Activated CD4-positive, alpha-beta T cell treated with anti-CD3 and anti-CD28 coated beads for 36 hours (primary cell): Measurements from ENCODE around the gene WNT7B. TPM values are rescaled to one million over a fixed set of nuclear protein-coding genes. Genes with fewer than 3 reads are reported as not detected.

ENCODE experiments used
- ATAC-seq: fragments of 200-7000 bp; cut with Tn5 transposase; one replicate; pipeline ENCODE4 v1.10.0; 2021; ENCODE audit warnings: mild to moderate bottlenecking, moderate library complexity
- CTCF ChIA-PET: fragments of 350-600 bp; sonication (Branson Sonifier 250); formaldehyde crosslinking; loops from one replicate; lab custom pipeline; 2021; ENCODE audit warnings: antibody characterized with exemption; lab: Charles Lee
- POLR2A ChIA-PET: fragments of 350-600 bp; sonication (Branson Sonifier 250); formaldehyde crosslinking; loops from one replicate; lab custom pipeline; 2021; ENCODE audit warnings: antibody characterized with exemption, inconsistent platforms; lab: Charles Lee
- DNase-seq: peaks from one replicate; pipeline ENCODE4 v3.0.0-alpha.2; 2020
- H3K27ac Mint-ChIP-seq: one replicate; pipeline ENCODE4 v1.8.0; 2021; ENCODE audit warnings: mixed read lengths
- H3K27me3 Mint-ChIP-seq: one replicate; pipeline ENCODE4 v1.8.0; 2021; ENCODE audit warnings: mixed read lengths
- H3K36me3 Mint-ChIP-seq: one replicate; pipeline ENCODE4 v1.8.0; 2021; ENCODE audit warnings: low read depth, mixed read lengths
- H3K4me1 Mint-ChIP-seq: one replicate; pipeline ENCODE4 v1.8.0; 2021; ENCODE audit warnings: mixed read lengths
- H3K4me3 Mint-ChIP-seq: one replicate; pipeline ENCODE4 v1.8.0; 2021; ENCODE audit warnings: mild to moderate bottlenecking, moderate library complexity, mixed read lengths
- H3K9me3 Mint-ChIP-seq: one replicate; pipeline ENCODE4 v1.8.0; 2021; ENCODE audit warnings: low read depth, mixed read lengths
- intact Hi-C, 2 experiments: fragments of 100-400 bp; cut with DNase I in 1 of 2; cut with micrococcal nuclease in 1 of 2; formaldehyde crosslinking; loops; one replicate each; pipeline versions ENCODE4 v1.14.2 to v1.15.1; 2022 to 2024; cut with DNase I, micrococcal nuclease
- total RNA-seq, 2 experiments: library from RNA; stranded (reverse); gene quantifications; one replicate each; pipeline ENCODE4 v1.2.3, GENCODE V29; 2021

WNT7B gene
- total RNA-seq, 2 experiments from 2014 or later = not detected

DNA sequence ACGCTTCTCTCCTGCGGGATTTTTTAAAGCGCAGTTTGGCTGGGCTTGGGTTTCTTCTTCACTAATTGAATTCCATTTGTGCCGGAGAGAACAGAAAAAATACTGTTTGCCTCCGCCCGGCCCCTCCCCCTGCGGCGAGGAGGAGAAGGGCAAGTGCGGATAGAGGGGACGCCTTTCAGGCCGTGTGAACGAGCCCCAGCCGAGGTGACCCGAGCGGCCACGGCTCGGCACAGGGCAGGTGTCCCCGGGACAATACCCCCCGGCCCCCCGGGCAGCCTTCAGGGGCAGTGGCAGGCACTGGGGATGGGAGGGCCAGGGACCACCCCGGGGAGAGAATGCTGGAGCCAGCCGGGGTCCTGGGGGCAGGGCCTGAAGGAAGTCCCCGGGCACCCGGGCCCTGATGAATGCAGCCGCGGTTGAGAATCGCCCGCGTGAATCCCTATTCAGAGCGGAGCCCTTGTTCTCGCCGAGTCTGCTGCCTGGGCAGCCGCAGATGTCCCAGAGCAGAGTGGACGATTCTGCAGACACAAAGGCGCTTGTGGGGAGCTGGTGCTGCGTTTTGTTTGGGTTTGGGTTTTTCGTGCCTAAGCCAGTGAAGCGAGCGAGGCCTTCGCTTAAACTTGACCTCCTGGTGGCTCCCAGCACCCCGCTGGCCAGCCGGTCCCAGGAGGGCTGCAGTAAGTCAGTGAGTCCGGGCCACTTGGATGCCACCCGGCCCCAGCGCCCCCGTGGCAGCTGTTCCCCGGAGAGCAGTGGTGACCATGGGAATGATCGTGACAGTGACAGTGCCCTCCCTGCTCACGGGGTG lies 96.0 kb downstream of the WNT7B start:
- intact Hi-C loops = no loop called here
- Mint-ChIP-seq H3K4me3 (no peak overlapping the region), H3K27ac (no peak overlapping the region), H3K36me3 (no peaks in the 10 kb centered on the region), H3K4me1 (no peaks in the 10 kb centered on the region), H3K27me3 (peaks cover 17% of the 10 kb centered on the region), H3K9me3 (no peaks in the 10 kb centered on the region)
- DNase-seq (peak; percentile 3), ATAC-seq (no peak)
- ChIA-PET POLR2A (no interaction called here), CTCF (no interaction called here)

DNA sequence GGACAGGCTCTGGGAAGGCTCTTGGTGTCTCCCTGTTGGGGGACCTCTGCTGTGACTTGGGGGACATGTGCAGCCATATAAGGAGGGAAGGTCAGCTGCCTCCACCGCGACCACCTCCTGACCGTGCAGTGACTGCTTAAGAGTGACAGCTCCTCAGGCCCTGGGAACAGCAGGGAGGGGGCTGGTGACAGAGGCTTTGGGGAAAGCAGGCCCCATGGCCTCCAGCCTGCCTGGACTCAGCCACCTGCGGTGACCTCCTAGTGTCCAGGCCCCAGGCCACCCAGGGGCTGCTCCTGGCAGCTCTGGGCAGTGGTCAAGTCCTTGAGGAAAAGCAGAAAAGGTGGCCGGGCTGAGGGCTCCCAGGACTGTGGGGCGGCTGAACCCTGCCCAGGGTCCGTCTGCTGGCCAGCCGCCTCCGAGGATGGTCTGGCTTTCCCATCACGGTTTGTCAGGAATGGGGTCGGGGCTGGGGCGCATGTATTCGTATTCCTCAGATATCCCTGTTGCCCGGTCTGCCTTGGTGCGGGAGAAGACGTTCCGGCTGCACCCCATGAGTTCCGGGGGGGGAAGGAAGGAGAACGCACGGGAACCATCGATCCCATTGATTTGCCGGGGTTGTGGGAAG lies 96.8 kb downstream of the WNT7B start:
- ChIA-PET CTCF (no interaction called here), POLR2A (no interaction called here)
- H3K4me3 Mint-ChIP-seq = no peak overlapping the region
- no peaks in the 10 kb centered on the region for H3K4me1 Mint-ChIP-seq
- intact Hi-C loops = no loop called here
- no peak for ATAC-seq
- H3K27ac Mint-ChIP-seq = no peak overlapping the region
- H3K9me3 Mint-ChIP-seq = no peaks in the 10 kb centered on the region
- H3K36me3 Mint-ChIP-seq = no peaks in the 10 kb centered on the region
- peaks cover 18% of the 10 kb centered on the region for H3K27me3 Mint-ChIP-seq
- peak; percentile 1 for DNase-seq

DNA sequence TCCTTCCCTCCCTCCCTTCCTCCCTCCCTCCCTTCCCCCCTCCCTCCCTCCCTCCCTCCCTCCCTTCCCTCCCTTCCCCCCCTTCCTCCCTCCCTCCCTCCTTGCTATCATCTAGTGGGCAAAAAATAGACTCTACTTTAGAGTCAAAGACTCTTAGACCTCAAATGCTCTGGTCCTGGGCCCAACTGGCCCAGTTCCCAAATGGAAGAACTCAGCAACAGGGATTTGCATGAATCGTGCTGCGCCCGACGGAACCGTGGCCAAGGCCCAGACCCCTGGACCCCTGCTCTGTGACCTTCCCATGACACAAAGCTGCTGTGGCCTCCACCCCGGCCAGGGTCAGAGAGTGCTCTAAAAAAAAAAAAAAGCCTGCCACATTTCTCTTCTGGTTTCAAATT lies 97.4 kb downstream of the WNT7B start:
- H3K4me3 Mint-ChIP-seq = no peak overlapping the region
- intact Hi-C loops = no loop called here
- H3K27ac Mint-ChIP-seq = no peak overlapping the region
- POLR2A ChIA-PET = no interaction called here
- no peaks in the 10 kb centered on the region for H3K36me3 Mint-ChIP-seq
- ATAC-seq (no peak), DNase-seq (no peak)
- H3K27me3 Mint-ChIP-seq = peaks cover 19% of the 10 kb centered on the region
- CTCF ChIA-PET = no interaction called here
- no peaks in the 10 kb centered on the region for H3K4me1 Mint-ChIP-seq
- no peaks in the 10 kb centered on the region for H3K9me3 Mint-ChIP-seq

- H3K27ac Mint-ChIP-seq = no peak overlapping the region
- H3K36me3 Mint-ChIP-seq = no peaks in the 10 kb centered on the region
- peaks cover 19% of the 10 kb centered on the region for H3K27me3 Mint-ChIP-seq
- no peak overlapping the region for H3K4me3 Mint-ChIP-seq
- H3K9me3 Mint-ChIP-seq = no peaks in the 10 kb centered on the region
- H3K4me1 Mint-ChIP-seq = no peaks in the 10 kb centered on the region
- ATAC-seq (no peak), DNase-seq (no peak)
- POLR2A ChIA-PET = no interaction called here
- CTCF ChIA-PET = no interaction called here
- intact Hi-C loops = no loop called here
Observed at GRCh38 chr22:45878901-45879551, 97.9 kb downstream of the WNT7B start.

GRCh38 chr22:45878051-45878781 lies 98.7 kb downstream of the WNT7B start:
- Mint-ChIP-seq H3K9me3 (peaks cover 2% of the 10 kb centered on the region), H3K4me3 (no peak overlapping the region), H3K4me1 (no peaks in the 10 kb centered on the region), H3K27me3 (peaks cover 18% of the 10 kb centered on the region), H3K36me3 (no peaks in the 10 kb centered on the region), H3K27ac (no peak overlapping the region)
- POLR2A ChIA-PET = interaction anchor here (0.6 kb wide), 1 partner anchor 210 kb away, joined by 4 read pairs; no protein-coding TSS in a partner anchor
- intact Hi-C loops = no loop called here
- no peak for DNase-seq
- CTCF ChIA-PET = interaction anchor here (0.6 kb wide), 1 partner anchor 15 kb away, joined by 3 read pairs; no protein-coding TSS in a partner anchor
- ATAC-seq = no peak

GRCh38 chr22:45877651-45878050 lies 99.3 kb downstream of the WNT7B start:
- no peak for DNase-seq
- POLR2A ChIA-PET = interaction anchor here (0.6 kb wide), 1 partner anchor 211 kb away, joined by 4 read pairs; no protein-coding TSS in a partner anchor
- no peaks in the 10 kb centered on the region for H3K4me1 Mint-ChIP-seq

DNA sequence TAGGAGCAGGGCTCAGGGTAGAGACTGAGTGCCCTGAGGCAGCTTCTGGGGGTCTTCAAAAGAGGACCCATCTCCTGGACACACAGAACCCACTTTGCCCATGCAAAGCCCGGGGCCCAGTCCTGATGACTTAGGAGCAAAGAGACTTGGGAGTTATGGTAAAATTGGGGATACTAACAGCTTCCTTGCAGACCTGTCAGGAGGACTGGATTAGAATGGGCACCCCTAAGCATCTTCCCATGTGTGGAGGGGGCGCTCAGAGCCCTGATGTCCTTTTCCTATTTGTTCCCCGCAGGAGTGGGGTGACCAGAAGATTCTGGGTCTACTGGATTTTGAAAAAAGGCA lies 100.0 kb downstream of the WNT7B start:
- peaks cover 22% of the 10 kb centered on the region for H3K27me3 Mint-ChIP-seq
- DNase-seq (no peak), ATAC-seq (no peak)
- H3K9me3 Mint-ChIP-seq = peaks cover 11% of the 10 kb centered on the region
- CTCF ChIA-PET = no interaction called here
- H3K36me3 Mint-ChIP-seq = peaks cover 2% of the 10 kb centered on the region
- no peak overlapping the region for H3K4me3 Mint-ChIP-seq
- H3K27ac Mint-ChIP-seq = no peak overlapping the region
- POLR2A ChIA-PET = no interaction called here
- no peaks in the 10 kb centered on the region for H3K4me1 Mint-ChIP-seq
- intact Hi-C loops = no loop called here

More at GRCh38 chr22:45877651-45878050, 99.3 kb downstream of the WNT7B start:
- ATAC-seq = no peak
- Mint-ChIP-seq H3K27me3 (peaks cover 21% of the 10 kb centered on the region), H3K9me3 (peaks cover 8% of the 10 kb centered on the region), H3K36me3 (peaks cover 2% of the 10 kb centered on the region), H3K4me3 (no peak overlapping the region), H3K27ac (no peak overlapping the region)
- CTCF ChIA-PET = no interaction called here
- intact Hi-C loops = no loop called here

DNA sequence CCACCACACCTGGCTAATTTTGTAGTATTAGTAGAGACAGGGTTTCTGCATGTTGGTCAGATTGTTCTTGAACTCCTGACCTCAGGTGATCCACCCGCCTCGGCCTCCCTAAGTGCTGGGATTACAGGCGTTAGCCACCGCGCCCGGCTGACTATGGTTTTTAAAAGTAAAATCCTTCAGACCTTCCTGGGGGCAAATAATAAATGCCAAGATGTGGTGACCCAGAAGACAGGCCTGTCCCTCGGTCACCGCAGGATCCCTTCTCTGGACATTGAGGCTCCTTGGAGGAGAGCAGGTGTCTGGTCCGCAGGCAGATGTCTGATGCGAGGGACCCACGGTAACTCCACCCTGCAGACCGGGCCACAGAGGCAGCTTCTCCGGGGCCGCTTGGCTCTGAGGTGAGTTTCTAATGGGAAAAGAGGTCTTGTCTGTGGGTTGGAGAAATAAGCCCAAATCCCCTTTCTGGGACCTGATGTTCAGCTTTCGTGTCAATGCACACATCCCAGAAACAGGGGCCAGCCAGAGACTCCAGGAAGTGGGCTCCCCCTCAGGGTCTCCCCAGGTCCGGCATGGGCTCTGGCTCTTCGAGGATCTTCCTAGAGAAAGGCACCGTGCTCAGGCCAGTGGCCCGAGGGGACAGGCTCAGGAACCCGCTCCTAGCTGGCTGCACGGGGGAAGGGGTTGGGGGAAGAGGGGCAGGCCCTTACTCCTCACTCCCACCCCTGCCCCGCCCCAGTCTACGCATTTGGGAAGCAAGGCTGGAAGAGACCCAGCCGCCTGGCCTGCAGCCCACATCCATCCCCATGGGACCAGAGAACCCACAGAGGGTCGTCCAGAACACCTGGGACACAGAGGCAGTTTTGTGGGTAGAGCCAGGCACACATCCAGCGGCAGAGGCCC lies 100.6 kb downstream of the WNT7B start:
- Mint-ChIP-seq H3K4me1 (no peaks in the 10 kb centered on the region), H3K4me3 (no peak overlapping the region), H3K9me3 (peaks cover 11% of the 10 kb centered on the region), H3K36me3 (peaks cover 2% of the 10 kb centered on the region), H3K27me3 (peaks cover 22% of the 10 kb centered on the region), H3K27ac (no peak overlapping the region)
- CTCF ChIA-PET = no interaction called here
- DNase-seq = no peak
- intact Hi-C loops = no loop called here
- POLR2A ChIA-PET = no interaction called here
- no peak for ATAC-seq

DNA sequence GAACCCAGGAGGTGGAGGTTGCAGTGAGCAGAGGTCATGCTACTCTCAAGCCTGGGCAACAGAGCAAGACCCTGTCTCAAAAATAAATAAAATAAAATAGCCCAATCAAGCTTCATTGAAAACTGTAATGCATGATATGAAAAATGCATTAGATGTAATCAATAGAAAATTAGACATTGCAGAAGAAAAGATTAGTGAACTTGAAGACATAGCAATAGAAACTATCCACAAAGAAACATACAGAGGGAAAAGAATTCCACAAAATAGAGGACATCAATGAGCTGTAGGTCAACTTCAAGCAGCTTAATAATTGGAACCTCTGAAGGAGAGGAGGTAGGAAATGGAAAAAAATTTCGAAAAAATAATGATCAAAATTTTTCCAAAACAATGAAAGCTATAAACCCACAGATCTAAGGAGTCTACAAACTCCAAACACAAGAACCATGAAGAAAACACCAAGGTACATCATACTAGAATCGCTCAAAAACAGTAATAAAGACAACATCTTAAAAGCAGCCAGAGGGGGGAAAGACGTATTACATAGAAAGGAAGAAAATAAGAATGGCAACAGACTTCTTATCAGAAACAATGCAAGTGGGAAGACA lies 104.2 kb downstream of the WNT7B start:
- no peak overlapping the region for H3K4me3 Mint-ChIP-seq
- H3K36me3 Mint-ChIP-seq = peaks cover 4% of the 10 kb centered on the region
- H3K9me3 Mint-ChIP-seq = peaks cover 11% of the 10 kb centered on the region
- H3K27ac Mint-ChIP-seq = no peak overlapping the region
- no peaks in the 10 kb centered on the region for H3K4me1 Mint-ChIP-seq
- intact Hi-C loops = no loop called here
- peaks cover 19% of the 10 kb centered on the region for H3K27me3 Mint-ChIP-seq
- DNase-seq (no peak), ATAC-seq (no peak)
- CTCF ChIA-PET = interaction anchor here (0.6 to 1.0 kb wide), 2 partner anchors 9 to 235 kb away, joined by 3 to 7 read pairs; no protein-coding TSS in a partner anchor
- POLR2A ChIA-PET = no interaction called here

- H3K27ac Mint-ChIP-seq = no peak overlapping the region
- ChIA-PET POLR2A (no interaction called here), CTCF (no interaction called here)
- peaks cover 19% of the 10 kb centered on the region for H3K27me3 Mint-ChIP-seq
- H3K4me3 Mint-ChIP-seq = no peak overlapping the region
- peaks cover 4% of the 10 kb centered on the region for H3K36me3 Mint-ChIP-seq
- ATAC-seq = no peak
- H3K4me1 Mint-ChIP-seq = no peaks in the 10 kb centered on the region
- peaks cover 11% of the 10 kb centered on the region for H3K9me3 Mint-ChIP-seq
- intact Hi-C loops = no loop called here
- no peak for DNase-seq
Observed at GRCh38 chr22:45871721-45872120, 105.2 kb downstream of the WNT7B start.
